Measurements from ENCODE around the gene HAO1. TPM values are rescaled to one million over a fixed set of nuclear protein-coding genes. Genes with fewer than 3 reads are reported as not detected.
A peak's percentile ranks its signal among the peaks of the same experiment; 100 is the strongest.

HAO1 gene
- polyA plus RNA-seq, 4 donors, result 0.04 TPM; not detected in 3

DNA sequence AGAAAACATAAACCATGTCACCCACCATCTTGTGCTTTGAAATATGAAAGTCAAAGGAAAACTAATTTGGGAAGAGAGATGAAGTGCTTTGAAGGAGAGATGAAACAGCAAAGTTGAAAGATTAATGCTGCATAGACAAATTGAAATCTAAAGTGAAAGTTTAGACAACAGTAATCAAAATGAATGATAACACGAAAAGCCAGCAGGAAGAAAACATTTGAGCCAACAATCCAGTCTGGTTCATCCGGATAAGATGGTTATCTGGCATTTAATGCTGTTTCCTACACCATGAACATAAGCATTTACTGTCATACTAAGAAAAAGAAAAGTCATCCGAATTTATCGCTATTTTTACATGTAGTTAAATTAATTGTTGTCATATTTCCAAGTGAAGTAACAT is 595 bp downstream of the HAO1 start:
- WGBS, 3 donors, result 19 to 56% (median 33%) methylated on average over 4 of the region's 4 CpGs
- H3K36me3 ChIP-seq (ENCODE audit: control insufficient read depth in 3 of 3, insufficient read depth in 2 of 3, low read depth in 1 of 3, low read length in 3 of 3), result no peaks in the 10 kb centered on the region
- no peak overlapping the region for H3K4me3 ChIP-seq (ENCODE audit: low read depth in 1 of 3, low read length in 3 of 3)
- H3K27ac ChIP-seq (ENCODE audit: low read depth in 1 of 3, low read length in 2 of 3), result no peak overlapping the region
- no peak for DNase-seq
- H3K27me3 ChIP-seq (ENCODE audit: control insufficient read depth in 3 of 3, insufficient read depth in 3 of 3, low read length in 3 of 3), result no peaks in the 10 kb centered on the region
- H3K4me1 ChIP-seq (ENCODE audit: control insufficient read depth in 3 of 3, insufficient read depth in 2 of 3, low read depth in 1 of 3, low read length in 2 of 3), result peaks cover 0 to 11% (median 0%) of the 10 kb centered on the region in 3 donors
- no peak for FAIRE-seq
- peaks cover 0 to 4% of the 10 kb centered on the region in 2 donors for H3K9me3 ChIP-seq (ENCODE audit: control insufficient read depth in 2 of 2, insufficient read depth in 1 of 2, low read depth in 1 of 2, low read length in 1 of 2)

DNA sequence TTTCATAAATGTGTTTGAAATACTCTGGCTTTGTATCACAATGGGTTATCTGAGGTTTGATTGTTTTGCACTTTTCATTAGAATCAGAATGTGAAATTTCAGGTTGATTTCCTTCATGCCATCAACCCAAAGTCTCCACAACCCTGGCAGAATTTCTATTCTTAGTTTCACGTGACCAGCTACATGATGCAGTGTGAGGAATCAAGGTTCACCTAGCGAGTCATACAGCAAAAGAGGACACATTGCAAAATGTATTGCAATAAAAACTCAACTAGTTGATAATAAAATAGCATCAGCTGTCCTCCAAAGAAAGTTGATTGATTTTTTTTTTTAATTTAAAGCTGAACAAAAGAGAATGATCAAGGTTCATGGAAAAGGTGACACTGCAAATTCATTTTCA is 2.2 kb downstream of the HAO1 start:
- no peaks in the 10 kb centered on the region for H3K36me3 ChIP-seq (ENCODE audit: control insufficient read depth in 3 of 3, insufficient read depth in 2 of 3, low read depth in 1 of 3, low read length in 3 of 3)
- H3K4me1 ChIP-seq (ENCODE audit: control insufficient read depth in 3 of 3, insufficient read depth in 2 of 3, low read depth in 1 of 3, low read length in 2 of 3), result peaks cover 0 to 11% (median 0%) of the 10 kb centered on the region in 3 donors
- 16 to 60% (median 36%) methylated on average over 2 of the region's 2 CpGs for WGBS, 3 donors
- peaks cover 0 to 4% of the 10 kb centered on the region in 2 donors for H3K9me3 ChIP-seq (ENCODE audit: control insufficient read depth in 2 of 2, insufficient read depth in 1 of 2, low read depth in 1 of 2, low read length in 1 of 2)
- no peaks in the 10 kb centered on the region for H3K27me3 ChIP-seq (ENCODE audit: control insufficient read depth in 3 of 3, insufficient read depth in 3 of 3, low read length in 3 of 3)
- FAIRE-seq, result no peak
- H3K27ac ChIP-seq (ENCODE audit: low read depth in 1 of 3, low read length in 2 of 3), result no peak overlapping the region
- no peak overlapping the region for H3K4me3 ChIP-seq (ENCODE audit: low read depth in 1 of 3, low read length in 3 of 3)
- peak; percentile 55 to 66 for DNase-seq

DNA sequence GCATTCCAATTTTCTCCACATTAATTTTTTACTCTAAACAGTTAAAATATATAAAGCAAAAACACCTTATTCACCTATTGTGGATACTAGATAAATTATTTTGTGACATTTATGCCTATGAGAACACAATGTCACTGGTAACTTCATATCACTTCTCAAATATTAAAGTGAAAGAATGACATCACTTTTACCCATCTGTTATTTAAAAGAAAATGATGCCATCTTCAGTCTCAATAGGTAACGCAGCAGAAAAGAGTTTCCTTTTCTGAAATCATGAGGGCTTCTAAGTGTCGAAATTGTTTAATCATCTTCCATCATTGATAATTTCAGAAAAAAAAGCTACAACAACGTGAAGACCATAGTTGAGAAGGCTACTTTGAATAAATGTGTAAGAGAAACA is 2.9 kb downstream of the HAO1 start:
- no peaks in the 10 kb centered on the region for H3K27me3 ChIP-seq (ENCODE audit: control insufficient read depth in 3 of 3, insufficient read depth in 3 of 3, low read length in 3 of 3)
- 78 to 88% (median 87%) methylated on average over 3 of the region's 3 CpGs for WGBS, 3 donors
- no peak overlapping the region for H3K4me3 ChIP-seq (ENCODE audit: low read depth in 1 of 3, low read length in 3 of 3)
- H3K36me3 ChIP-seq (ENCODE audit: control insufficient read depth in 3 of 3, insufficient read depth in 2 of 3, low read depth in 1 of 3, low read length in 3 of 3), result no peaks in the 10 kb centered on the region
- H3K4me1 ChIP-seq (ENCODE audit: control insufficient read depth in 3 of 3, insufficient read depth in 2 of 3, low read depth in 1 of 3, low read length in 2 of 3), result peaks cover 0 to 11% (median 0%) of the 10 kb centered on the region in 3 donors
- peaks cover 0 to 4% of the 10 kb centered on the region in 2 donors for H3K9me3 ChIP-seq (ENCODE audit: control insufficient read depth in 2 of 2, insufficient read depth in 1 of 2, low read depth in 1 of 2, low read length in 1 of 2)
- FAIRE-seq, result no peak
- DNase-seq, result no peak
- H3K27ac ChIP-seq (ENCODE audit: low read depth in 1 of 3, low read length in 2 of 3), result no peak overlapping the region

DNA sequence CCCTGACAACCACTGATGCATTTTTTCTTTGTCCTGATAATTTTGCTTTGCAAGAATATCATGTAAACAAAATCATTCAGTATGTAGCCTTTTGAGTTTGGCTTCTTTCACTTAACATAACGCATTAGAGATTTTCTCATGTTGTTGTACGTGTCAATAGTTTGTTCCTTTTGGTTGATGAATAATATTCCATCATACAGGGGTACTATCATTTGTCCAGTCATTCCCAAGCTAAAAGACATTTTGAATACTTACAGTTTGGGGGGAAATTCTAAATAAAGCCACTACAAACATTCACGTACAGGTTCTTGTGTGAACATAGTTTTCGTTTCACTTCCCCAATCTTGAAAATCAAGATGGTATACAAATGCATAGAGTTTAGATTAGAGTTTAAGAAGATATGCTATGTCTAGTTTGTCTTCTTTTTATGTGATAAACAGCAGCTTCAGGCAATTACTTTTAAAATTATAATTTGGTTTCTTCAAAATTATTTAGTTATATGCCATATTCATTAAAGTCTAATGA is 5.2 kb downstream of the HAO1 start:
- FAIRE-seq (no peak), DNase-seq (no peak)
- H3K27ac ChIP-seq (ENCODE audit: low read depth in 1 of 3, low read length in 2 of 3), result no peak overlapping the region
- H3K27me3 ChIP-seq (ENCODE audit: control insufficient read depth in 3 of 3, insufficient read depth in 3 of 3, low read length in 3 of 3), result no peaks in the 10 kb centered on the region
- H3K36me3 ChIP-seq (ENCODE audit: control insufficient read depth in 3 of 3, insufficient read depth in 2 of 3, low read depth in 1 of 3, low read length in 3 of 3), result no peaks in the 10 kb centered on the region
- whole genome bisulfite sequencing, 3 donors, result 72 to 80% (median 80%) methylated on average over 4 of the region's 4 CpGs
- no peak overlapping the region for H3K4me3 ChIP-seq (ENCODE audit: low read depth in 1 of 3, low read length in 3 of 3)
- H3K4me1 ChIP-seq (ENCODE audit: control insufficient read depth in 3 of 3, insufficient read depth in 2 of 3, low read depth in 1 of 3, low read length in 2 of 3), result peaks cover 0 to 4% (median 0%) of the 10 kb centered on the region in 3 donors
- no peaks in the 10 kb centered on the region for H3K9me3 ChIP-seq (ENCODE audit: control insufficient read depth in 2 of 2, insufficient read depth in 1 of 2, low read depth in 1 of 2, low read length in 1 of 2)

DNA sequence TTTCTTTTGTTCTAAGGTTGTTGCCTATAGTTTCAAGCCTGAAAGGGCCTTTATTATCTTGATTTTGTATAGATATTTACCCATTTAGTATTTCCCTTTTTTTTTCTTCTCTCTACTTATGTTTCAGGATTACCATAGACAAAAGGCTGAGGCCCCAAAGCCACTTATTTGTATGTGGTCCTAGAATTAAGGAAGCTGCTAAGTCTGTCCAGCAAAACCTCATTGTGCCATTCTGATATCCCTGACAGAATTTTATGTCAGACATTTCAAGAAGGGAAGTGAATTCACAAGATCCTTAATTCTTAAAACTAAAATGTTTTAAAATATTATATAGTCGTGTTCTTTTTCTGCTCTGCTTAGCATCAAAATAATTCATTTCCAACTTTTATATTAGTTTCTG is 6.9 kb downstream of the HAO1 start:
- no peaks in the 10 kb centered on the region for H3K27me3 ChIP-seq (ENCODE audit: control insufficient read depth in 3 of 3, insufficient read depth in 3 of 3, low read length in 3 of 3)
- peaks cover 0 to 4% (median 0%) of the 10 kb centered on the region in 3 donors for H3K4me1 ChIP-seq (ENCODE audit: control insufficient read depth in 3 of 3, insufficient read depth in 2 of 3, low read depth in 1 of 3, low read length in 2 of 3)
- H3K4me3 ChIP-seq (ENCODE audit: low read depth in 1 of 3, low read length in 3 of 3), result no peak overlapping the region
- H3K27ac ChIP-seq (ENCODE audit: low read depth in 1 of 3, low read length in 2 of 3), result no peak overlapping the region
- no peaks in the 10 kb centered on the region for H3K9me3 ChIP-seq (ENCODE audit: control insufficient read depth in 2 of 2, insufficient read depth in 1 of 2, low read depth in 1 of 2, low read length in 1 of 2)
- 72 to 89% (median 81%) methylated on average over 1 of the region's 1 CpG for WGBS, 3 donors
- FAIRE-seq (no peak), DNase-seq (no peak)
- H3K36me3 ChIP-seq (ENCODE audit: control insufficient read depth in 3 of 3, insufficient read depth in 2 of 3, low read depth in 1 of 3, low read length in 3 of 3), result no peaks in the 10 kb centered on the region

DNA sequence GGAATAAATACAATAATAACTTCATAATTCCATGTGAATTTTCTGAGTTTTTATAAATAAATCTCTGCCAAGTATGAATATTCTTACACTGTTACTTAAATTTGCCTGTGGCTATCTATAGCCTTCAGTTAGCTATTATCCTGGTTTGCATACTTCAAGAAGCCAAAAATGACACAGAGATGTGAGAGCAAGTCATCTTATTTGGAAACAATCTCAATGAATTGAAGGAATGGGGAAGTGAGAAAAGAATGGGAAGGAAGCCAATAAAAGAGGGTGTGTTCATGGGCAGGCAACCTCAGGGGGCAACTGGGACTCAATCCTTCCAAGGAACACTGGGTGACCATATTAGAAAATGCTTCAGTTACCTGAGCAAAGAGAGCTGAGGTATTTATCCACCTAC is 9.9 kb downstream of the HAO1 start:
- Histone ChIP-seq H3K4me1 (ENCODE audit: control insufficient read depth in 3 of 3, insufficient read depth in 2 of 3, low read depth in 1 of 3, low read length in 2 of 3) (no peaks in the 10 kb centered on the region), H3K4me3 (ENCODE audit: low read depth in 1 of 3, low read length in 3 of 3) (no peak overlapping the region), H3K27me3 (ENCODE audit: control insufficient read depth in 3 of 3, insufficient read depth in 3 of 3, low read length in 3 of 3) (no peaks in the 10 kb centered on the region), H3K36me3 (ENCODE audit: control insufficient read depth in 3 of 3, insufficient read depth in 2 of 3, low read depth in 1 of 3, low read length in 3 of 3) (no peaks in the 10 kb centered on the region), H3K9me3 (ENCODE audit: control insufficient read depth in 2 of 2, insufficient read depth in 1 of 2, low read depth in 1 of 2, low read length in 1 of 2) (no peaks in the 10 kb centered on the region), H3K27ac (ENCODE audit: low read depth in 1 of 3, low read length in 2 of 3) (no peak overlapping the region)
- FAIRE-seq (no peak), DNase-seq (no peak)

DNA sequence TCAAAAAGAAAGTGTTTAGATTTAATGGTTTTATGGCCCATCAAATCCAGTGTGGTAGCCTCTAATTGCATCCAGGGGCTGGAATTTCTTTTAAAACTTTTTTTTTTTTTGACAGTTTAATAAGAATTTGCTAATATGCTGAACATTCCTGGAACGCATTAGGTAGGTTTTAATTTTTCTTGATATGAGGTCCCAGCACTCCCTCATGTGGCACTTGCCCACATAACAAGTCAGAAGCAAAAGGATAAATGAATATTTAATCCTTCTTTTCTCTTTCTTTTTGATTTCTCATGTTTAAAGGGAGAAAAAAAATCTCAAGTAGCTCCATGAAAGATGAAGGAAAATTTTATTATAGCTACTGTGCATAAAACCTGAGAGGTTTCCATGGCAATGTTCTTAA is 13.5 kb downstream of the HAO1 start:
- H3K36me3 ChIP-seq (ENCODE audit: control insufficient read depth in 3 of 3, insufficient read depth in 2 of 3, low read depth in 1 of 3, low read length in 3 of 3), result no peaks in the 10 kb centered on the region
- no peak for DNase-seq
- H3K27me3 ChIP-seq (ENCODE audit: control insufficient read depth in 3 of 3, insufficient read depth in 3 of 3, low read length in 3 of 3), result no peaks in the 10 kb centered on the region
- H3K4me3 ChIP-seq (ENCODE audit: low read depth in 1 of 3, low read length in 3 of 3), result no peak overlapping the region
- no peaks in the 10 kb centered on the region for H3K4me1 ChIP-seq (ENCODE audit: control insufficient read depth in 3 of 3, insufficient read depth in 2 of 3, low read depth in 1 of 3, low read length in 2 of 3)
- no peaks in the 10 kb centered on the region for H3K9me3 ChIP-seq (ENCODE audit: control insufficient read depth in 2 of 2, insufficient read depth in 1 of 2, low read depth in 1 of 2, low read length in 1 of 2)
- WGBS, 3 donors, result 21 to 26% (median 24%) methylated on average over 1 of the region's 1 CpG
- H3K27ac ChIP-seq (ENCODE audit: low read depth in 1 of 3, low read length in 2 of 3), result no peak overlapping the region
- FAIRE-seq, result no peak

DNA sequence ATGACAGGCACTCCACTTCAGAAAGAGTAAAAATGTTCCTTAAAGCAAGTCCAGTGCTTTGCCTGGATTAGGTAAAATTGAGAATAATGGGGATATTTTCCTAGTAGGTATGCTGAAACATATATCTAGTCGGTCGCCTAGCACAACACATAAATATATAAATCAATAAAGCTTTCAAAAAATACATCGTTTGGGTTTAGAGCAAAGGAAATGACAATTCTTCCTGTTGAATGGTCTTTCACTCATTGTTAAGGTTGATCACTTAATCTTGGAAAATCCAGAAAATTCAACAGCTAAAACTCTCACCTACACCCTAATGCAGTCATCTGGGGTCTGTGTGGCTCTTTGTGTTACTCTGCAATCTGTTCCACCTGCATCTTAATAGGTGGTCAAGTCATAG is 13.9 kb downstream of the HAO1 start:
- WGBS, 3 donors, result 67 to 75% (median 70%) methylated on average over 3 of the region's 3 CpGs
- H3K27me3 ChIP-seq (ENCODE audit: control insufficient read depth in 3 of 3, insufficient read depth in 3 of 3, low read length in 3 of 3), result no peaks in the 10 kb centered on the region
- FAIRE-seq (no peak), DNase-seq (no peak)
- no peaks in the 10 kb centered on the region for H3K4me1 ChIP-seq (ENCODE audit: control insufficient read depth in 3 of 3, insufficient read depth in 2 of 3, low read depth in 1 of 3, low read length in 2 of 3)
- H3K27ac ChIP-seq (ENCODE audit: low read depth in 1 of 3, low read length in 2 of 3), result no peak overlapping the region
- no peaks in the 10 kb centered on the region for H3K36me3 ChIP-seq (ENCODE audit: control insufficient read depth in 3 of 3, insufficient read depth in 2 of 3, low read depth in 1 of 3, low read length in 3 of 3)
- no peak overlapping the region for H3K4me3 ChIP-seq (ENCODE audit: low read depth in 1 of 3, low read length in 3 of 3)
- H3K9me3 ChIP-seq (ENCODE audit: control insufficient read depth in 2 of 2, insufficient read depth in 1 of 2, low read depth in 1 of 2, low read length in 1 of 2), result no peaks in the 10 kb centered on the region

DNA sequence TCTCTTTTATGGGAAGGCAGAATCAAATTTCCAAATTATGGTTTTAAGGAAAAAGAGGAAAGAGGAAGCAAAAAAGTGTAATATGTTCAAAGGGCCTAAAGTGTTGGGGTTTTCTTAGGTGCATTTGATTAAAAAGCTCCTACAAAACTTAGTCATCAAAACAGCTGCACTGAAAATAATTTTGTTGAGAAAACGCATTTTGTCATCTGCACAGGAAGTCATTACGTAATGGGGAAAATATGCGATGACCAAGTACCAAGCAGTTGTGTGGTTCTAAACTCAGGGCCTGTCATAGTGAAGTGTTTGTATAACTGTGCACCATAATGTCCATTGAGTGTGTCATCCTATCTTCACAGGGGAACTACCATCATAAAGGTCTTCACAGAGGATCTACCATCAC is 15.6 kb downstream of the HAO1 start:
- Histone ChIP-seq H3K27ac (ENCODE audit: low read depth in 1 of 3, low read length in 2 of 3) (no peak overlapping the region), H3K4me1 (ENCODE audit: control insufficient read depth in 3 of 3, insufficient read depth in 2 of 3, low read depth in 1 of 3, low read length in 2 of 3) (no peaks in the 10 kb centered on the region), H3K4me3 (ENCODE audit: low read depth in 1 of 3, low read length in 3 of 3) (no peak overlapping the region), H3K9me3 (ENCODE audit: control insufficient read depth in 2 of 2, insufficient read depth in 1 of 2, low read depth in 1 of 2, low read length in 1 of 2) (no peaks in the 10 kb centered on the region), H3K27me3 (ENCODE audit: control insufficient read depth in 3 of 3, insufficient read depth in 3 of 3, low read length in 3 of 3) (no peaks in the 10 kb centered on the region), H3K36me3 (ENCODE audit: control insufficient read depth in 3 of 3, insufficient read depth in 2 of 3, low read depth in 1 of 3, low read length in 3 of 3) (no peaks in the 10 kb centered on the region)
- no peak for FAIRE-seq
- no peak for DNase-seq
- 51 to 85% (median 66%) methylated on average over 3 of the region's 3 CpGs for WGBS, 3 donors

Data from small intestine (tissue), 7 donors.